Stimulated activated CD4-positive, alpha-beta T cell treated with anti-CD3 and anti-CD28 coated beads, Interleukin-12 subunit alpha, Interleukin-12 subunit beta, amount 100 ng/mL, for 4 hours (primary cell): ENCODE data around the gene MT3.
"Not testable (repeated sequence)": the region's sequence is repeated elsewhere in the genome, so short reads cannot be mapped to it uniquely, and the experiment has no call there.

Source experiments
- DNase-seq: peaks from one replicate; pipeline ENCODE4 v3.0.0-alpha.2; 2020

Gene MT3

GRCh38 chr16:56580391-56581048 is 8.8 kb upstream of the MT3 start:
- DNase-seq = no peak

- not testable (repeated sequence) for DNase-seq
Observed at GRCh38 chr16:56582911-56583310, 6.4 kb upstream of the MT3 start.

- no peak for DNase-seq
Observed at GRCh38 chr16:56583351-56584168, 5.8 kb upstream of the MT3 start.

DNA sequence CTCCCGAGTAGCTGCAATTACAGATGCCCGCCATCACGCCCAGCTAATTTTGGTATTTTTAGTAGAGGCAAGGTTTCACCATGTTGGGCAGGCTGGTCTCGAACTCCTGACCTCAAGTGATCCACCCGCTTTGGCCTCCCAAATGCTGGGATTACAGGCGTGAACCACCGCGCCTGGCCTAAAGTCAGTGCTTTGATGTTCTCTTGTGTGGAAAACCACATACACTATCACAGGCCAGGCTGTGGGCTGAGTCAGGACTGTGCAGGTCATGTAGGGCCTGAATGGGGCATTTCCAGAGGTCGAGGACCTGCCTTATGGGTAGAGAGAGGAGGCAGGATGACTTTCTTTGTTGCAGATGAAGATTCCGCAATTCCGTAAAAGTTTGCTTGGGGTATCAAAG is 5.1 kb upstream of the MT3 start:
- DNase-seq = no peak

- no peak for DNase-seq
Observed at GRCh38 chr16:56588781-56589140, 567 bp upstream of the MT3 start.

DNA sequence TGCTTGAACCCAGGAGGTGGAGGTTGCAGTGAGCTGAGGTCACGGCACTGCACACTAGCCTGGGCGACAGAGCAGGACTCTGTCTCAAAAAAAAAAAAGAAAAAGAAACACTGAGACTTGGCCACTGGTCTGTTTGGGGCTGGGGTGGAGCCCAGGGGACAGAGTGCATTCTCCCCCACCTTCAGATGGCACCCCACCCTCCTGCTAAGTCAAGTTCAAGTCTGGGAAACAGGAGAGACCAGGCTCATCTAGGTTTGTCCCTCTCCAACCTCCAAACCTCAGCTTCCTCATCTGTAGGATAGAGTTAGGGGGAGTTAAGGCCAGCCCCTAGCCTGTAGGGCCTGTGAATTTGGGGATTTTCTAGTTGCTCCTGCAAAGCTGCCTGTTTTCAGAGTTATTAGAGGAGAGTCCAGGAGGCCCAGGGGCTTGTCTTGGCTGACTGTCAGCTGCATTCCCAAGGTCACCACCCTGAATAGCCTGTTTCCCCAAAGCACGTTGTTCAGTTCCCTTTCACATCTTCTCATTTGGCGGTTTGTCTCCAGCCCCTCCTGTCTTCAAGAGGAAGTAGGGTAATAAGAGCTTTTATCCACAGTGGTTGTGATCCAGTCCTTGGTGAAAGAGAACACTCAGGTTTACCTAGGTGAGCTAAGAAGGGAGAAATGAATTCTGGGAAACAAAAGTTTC is 2.2 kb downstream of the MT3 start:
- no peak for DNase-seq

GRCh38 chr16:56593573-56594291 is 4.4 kb downstream of the MT3 start:
- DNase-seq = no peak

GRCh38 chr16:56594292-56594619 is 4.9 kb downstream of the MT3 start:
- DNase-seq = no peak

- DNase-seq = no peak
Observed at GRCh38 chr16:56600398-56600999, 11.2 kb downstream of the MT3 start.

DNA sequence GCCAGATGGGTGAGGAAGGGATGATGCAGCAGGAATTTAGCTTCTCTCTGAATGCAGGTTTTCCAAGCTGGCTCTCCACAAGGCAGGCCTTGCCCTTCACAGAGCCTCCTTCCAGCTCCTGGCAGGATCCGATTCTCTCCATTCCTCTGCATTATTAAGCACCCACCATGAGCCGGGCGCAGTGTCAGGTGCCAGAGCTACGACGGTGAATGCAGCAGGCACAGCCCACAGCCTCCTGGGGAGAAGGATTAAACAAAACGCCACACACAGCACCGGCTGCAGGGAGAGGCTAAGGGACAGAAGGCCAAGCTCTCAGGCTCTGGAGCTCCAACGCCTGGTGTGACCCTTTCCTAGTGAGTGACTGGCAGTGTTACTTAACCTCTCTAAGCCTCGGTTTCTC is 12.0 kb downstream of the MT3 start:
- no peak for DNase-seq

DNA sequence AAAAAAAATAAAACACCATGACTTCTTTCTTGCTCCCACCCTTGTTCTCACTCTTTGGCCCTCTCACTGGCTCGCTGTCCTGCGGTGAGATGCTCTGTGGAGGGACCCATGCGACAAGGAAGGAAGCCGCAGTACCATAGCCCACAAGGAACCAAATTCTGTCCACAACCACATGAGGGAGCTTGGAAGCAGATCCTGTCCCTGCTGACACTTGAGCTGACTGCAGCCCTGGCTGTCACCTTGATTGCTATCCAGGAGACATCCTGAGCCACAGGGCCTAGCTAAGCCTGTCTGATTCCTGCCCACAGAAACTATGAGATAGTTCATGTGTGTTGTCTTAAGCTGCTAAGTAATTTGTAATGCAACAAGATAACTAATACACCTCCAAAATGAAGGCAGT is 14.3 kb downstream of the MT3 start:
- no peak for DNase-seq

DNA sequence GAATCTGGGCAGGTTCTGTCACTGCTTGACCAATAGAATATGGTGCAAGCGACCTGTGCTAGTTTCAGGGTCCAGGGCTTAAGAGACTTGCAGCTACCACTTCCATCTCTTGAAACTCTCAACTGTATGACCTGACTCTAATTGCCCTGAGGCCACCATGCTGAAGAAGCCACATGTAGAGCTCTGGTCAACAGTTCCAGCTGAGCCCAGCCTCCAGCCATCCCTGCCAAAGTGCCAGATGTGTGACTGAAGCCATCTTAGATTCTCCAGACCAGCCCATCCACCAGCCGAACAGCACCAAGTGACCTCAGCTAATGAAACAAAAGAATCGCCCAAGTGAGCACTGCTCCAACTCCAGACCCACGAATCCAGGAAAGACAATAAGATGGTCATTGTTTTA is 15.6 kb downstream of the MT3 start:
- no peak for DNase-seq

- no peak for DNase-seq
Observed at GRCh38 chr16:56605475-56605874, 16.1 kb downstream of the MT3 start.

GRCh38 chr16:56606071-56606475 is 16.7 kb downstream of the MT3 start:
- DNase-seq = no peak

GRCh38 chr16:56606476-56607108 is 17.3 kb downstream of the MT3 start:
- no peak for DNase-seq

GRCh38 chr16:56607109-56607618 is 17.8 kb downstream of the MT3 start:
- no peak for DNase-seq

DNA sequence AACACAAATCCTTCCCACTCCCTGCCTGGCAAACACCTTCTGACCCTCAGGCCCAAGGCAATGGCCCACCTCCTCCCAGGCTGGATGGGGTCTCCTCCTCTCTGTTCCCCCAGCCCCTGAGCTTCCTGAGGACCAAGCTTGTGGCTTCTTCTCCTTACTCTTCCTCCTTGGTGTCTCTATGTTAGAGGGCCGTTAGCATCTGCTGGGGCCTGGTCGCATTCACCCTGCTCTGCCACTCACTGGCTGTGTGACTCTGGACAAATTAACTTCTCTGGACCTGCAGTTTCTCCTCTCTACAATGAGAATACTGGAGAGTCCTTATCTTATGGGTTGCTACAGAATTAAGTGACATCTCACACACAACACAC is 18.3 kb downstream of the MT3 start:
- DNase-seq = no peak

DNA sequence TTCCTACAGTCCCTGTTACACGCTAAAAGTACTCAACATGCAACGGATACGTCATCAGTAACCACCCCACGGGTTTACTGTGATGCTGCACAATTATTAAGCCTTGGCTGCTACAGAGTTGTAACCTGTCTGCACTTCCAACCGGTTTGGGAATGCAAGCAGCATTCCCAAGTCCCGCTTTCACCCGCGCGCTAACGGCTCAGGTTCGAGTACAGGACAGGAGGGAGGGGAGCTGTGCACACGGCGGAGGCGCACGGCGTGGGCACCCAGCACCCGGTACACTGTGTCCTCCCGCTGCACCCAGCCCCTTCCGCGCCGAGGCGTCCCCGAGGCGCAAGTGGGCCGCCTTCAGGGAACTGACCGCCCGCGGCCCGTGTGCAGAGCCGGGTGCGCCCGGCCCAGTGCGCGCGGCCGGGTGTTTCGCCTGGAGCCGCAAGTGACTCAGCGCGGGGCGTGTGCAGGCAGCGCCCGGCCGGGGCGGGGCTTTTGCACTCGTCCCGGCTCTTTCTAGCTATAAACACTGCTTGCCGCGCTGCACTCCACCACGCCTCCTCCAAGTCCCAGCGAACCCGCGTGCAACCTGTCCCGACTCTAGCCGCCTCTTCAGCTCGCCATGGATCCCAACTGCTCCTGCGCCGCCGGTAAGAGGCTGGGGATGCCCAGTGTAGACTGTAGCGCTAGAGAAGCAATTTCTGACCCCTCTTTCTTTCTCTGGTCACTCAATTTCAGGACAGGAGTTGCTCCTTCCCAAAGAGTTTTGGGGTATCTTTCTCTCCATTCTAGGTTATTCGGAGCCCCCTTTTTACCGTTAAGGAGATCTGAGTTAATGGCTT is 18.9 kb downstream of the MT3 start, which contains the start of gene MT2A:
Gene MT2A, plus strand, starts transcription at position 542 of the 833 bp plus-strand sequence. Its CDS starts 72 bp downstream, at position 614.
- DNase-seq = peak; percentile 88

- no peak for DNase-seq
Observed at GRCh38 chr16:56608876-56609462, 19.6 kb downstream of the MT3 start.

DNA sequence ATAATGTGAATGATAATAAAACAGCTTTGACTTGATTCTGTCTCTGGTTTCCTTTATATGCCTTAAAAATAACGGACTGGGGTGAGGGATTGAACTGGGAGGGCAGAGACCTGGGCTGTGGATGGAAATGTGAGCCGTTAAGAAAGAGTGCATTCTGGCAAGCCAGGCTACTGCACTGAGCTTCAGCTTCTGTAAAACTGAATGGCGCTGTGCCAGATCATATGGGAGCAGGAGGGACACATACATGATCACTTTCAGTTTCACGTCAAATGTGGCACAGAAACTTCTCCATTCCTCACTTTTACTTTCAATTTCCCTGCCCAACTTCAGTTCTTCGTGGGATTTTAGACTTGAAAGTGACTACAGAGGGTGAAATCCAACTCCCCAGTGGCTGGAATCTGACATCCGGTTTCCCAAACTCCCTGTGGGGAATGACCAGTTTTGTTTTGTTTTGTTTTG is 20.2 kb downstream of the MT3 start:
- peak; percentile 59 for DNase-seq
